Suprapubic skin (tissue), 4 donors: ENCODE results near the gene RBMS3.

Experiments
- CTCF ChIP-seq, 2 donors: fragments of 200-600 bp in 1 of 2; fragments of 450-650 bp in 1 of 2; sonication (generic) in 1 of 2; IDR thresholded peaks; one replicate each; pipeline ENCODE4 v1.5.1; 2016 to 2019; ENCODE audit warnings: antibody characterized with exemption in 2 of 2, mild to moderate bottlenecking in 1 of 2, moderate library complexity in 1 of 2
- POLR2A ChIP-seq, 2 donors: fragments of 450-650 bp; IDR thresholded peaks; one replicate each; pipeline ENCODE4 v1.6.1; 2017; ENCODE audit warnings: antibody characterized with exemption in 2 of 2, mild to moderate bottlenecking in 2 of 2, moderate library complexity in 2 of 2
- POLR2AphosphoS5 ChIP-seq, 3 donors: sonication (generic); formaldehyde crosslinking; IDR thresholded peaks; one replicate each; pipeline ENCODE4 v1.6.1; 2017; ENCODE audit warnings: antibody characterized with exemption in 3 of 3

- TF ChIP-seq CTCF (IDR thresholded peaks at IDR 0.05) (no peak), POLR2A (IDR thresholded peaks at IDR 0.05) (no peak), POLR2AphosphoS5 (IDR thresholded peaks at IDR 0.05) (no peak)
Measured at GRCh38 chr3:29751647-29752314, 470.9 kb downstream of the RBMS3 start.
